Prostate gland (tissue), 2 donors: ENCODE data around the gene NAPEPLD. TPM values are rescaled to one million over a fixed set of nuclear protein-coding genes. Genes with fewer than 3 reads are reported as not detected.

Experiments
- DNase-seq: peaks from one replicate; pipeline ENCODE4 v3.0.0-alpha.2; 2019; ENCODE audit warnings: low spot score
- H3K27ac ChIP-seq, 2 donors: fragments of 200-600 bp; sonication (generic); 2 replicates each; pipeline ENCODE4 v1.5.1; 2017 to 2019
- H3K27me3 ChIP-seq: fragments of 200-600 bp; sonication (generic); replicated peaks from 2 replicates; pipeline ENCODE4 v1.5.1; 2019; ENCODE audit not compliant: insufficient read depth
- H3K36me3 ChIP-seq, 2 donors: fragments of 200-600 bp; sonication (generic); 1 replicate in 1 of 2; 2 replicates in 1 of 2; pipeline versions ENCODE4 v1.5.1 to v1.8.1; 2017 to 2019
- H3K4me1 ChIP-seq: fragments of 200-600 bp; sonication (generic); replicated peaks from 2 replicates; pipeline ENCODE4 v1.5.1; 2019
- H3K4me3 ChIP-seq, 2 donors: fragments of 200-600 bp; sonication (generic); 2 replicates each; pipeline ENCODE4 v1.5.1; 2017 to 2019
- H3K9me3 ChIP-seq: fragments of 200-600 bp; sonication (generic); 2 replicates; pipeline ENCODE4 v1.5.1; 2017
- POLR2A ChIP-seq: fragments of 450-650 bp; IDR thresholded peaks from one replicate; pipeline ENCODE4 v1.6.1; 2016; ENCODE audit warnings: antibody characterized with exemption, mild to moderate bottlenecking
- POLR2AphosphoS5 ChIP-seq: sonication (generic); formaldehyde crosslinking; IDR thresholded peaks from one replicate; pipeline ENCODE4 v1.6.1; 2017; ENCODE audit warnings: antibody characterized with exemption
- WGBS: methylation state at CpG from one replicate; pipeline ENCODE4 v1.1.5; 2018; 5-methylcytosine and 5-hydroxymethylcytosine counted together
- intact Hi-C: fragments of 100-400 bp; cut with DNase I; formaldehyde crosslinking; loops from one replicate; pipeline ENCODE4 v1.14.2; 2022
- total RNA-seq, 2 donors: library from RNA; depleted of rRNA; stranded (reverse); fragments of >200 nt; gene quantifications; one replicate each; pipeline ENCODE4 v1.1.0, GENCODE V29; 2016
- TF ChIP-seq, protein P1 (sequence below), 4 experiments: fragments of 200-600 bp in 2 of 4; fragments of 450-650 bp in 2 of 4; sonication (generic) in 2 of 4; IDR thresholded peaks; 1 replicate in 3 of 4; 2 replicates in 1 of 4; pipeline ENCODE4 v1.5.1; 2016 to 2019; ENCODE audit warnings: antibody characterized with exemption in 4 of 4, mild to moderate bottlenecking in 2 of 4, moderate library complexity in 2 of 4

The NAPEPLD gene
- total RNA-seq, 2 donors from 2014 or later, result 18.1 to 24.4 TPM

DNA sequence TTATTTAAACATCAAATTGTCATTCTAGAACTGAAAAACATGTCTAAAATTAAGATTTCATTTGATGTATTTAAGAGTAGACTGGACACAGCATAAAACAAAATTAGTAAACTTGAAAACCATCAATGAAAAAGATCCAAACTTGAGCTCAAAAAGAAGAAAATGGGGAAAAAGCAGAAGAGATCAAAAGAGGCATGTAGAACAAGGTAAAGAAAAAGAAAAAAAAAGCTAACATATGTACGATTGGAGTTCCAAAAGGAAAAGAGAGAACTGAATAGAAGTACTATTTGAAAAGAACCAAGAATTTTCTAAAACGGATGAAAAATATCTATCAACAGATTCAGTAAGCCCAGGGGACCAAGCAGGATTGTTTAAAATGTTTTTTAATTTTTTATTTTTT lies 77.9 kb downstream of the NAPEPLD start:
- Histone ChIP-seq H3K36me3 (no peaks in the 10 kb centered on the region), H3K4me1 (no peaks in the 10 kb centered on the region), H3K27me3 (no peaks in the 10 kb centered on the region), H3K4me3 (no peak overlapping the region), H3K27ac (no peak overlapping the region), H3K9me3 (no peaks in the 10 kb centered on the region)
- no peak for TF ChIP-seq POLR2A
- TF ChIP-seq POLR2AphosphoS5, result no peak
- TF ChIP-seq, protein P1, sequence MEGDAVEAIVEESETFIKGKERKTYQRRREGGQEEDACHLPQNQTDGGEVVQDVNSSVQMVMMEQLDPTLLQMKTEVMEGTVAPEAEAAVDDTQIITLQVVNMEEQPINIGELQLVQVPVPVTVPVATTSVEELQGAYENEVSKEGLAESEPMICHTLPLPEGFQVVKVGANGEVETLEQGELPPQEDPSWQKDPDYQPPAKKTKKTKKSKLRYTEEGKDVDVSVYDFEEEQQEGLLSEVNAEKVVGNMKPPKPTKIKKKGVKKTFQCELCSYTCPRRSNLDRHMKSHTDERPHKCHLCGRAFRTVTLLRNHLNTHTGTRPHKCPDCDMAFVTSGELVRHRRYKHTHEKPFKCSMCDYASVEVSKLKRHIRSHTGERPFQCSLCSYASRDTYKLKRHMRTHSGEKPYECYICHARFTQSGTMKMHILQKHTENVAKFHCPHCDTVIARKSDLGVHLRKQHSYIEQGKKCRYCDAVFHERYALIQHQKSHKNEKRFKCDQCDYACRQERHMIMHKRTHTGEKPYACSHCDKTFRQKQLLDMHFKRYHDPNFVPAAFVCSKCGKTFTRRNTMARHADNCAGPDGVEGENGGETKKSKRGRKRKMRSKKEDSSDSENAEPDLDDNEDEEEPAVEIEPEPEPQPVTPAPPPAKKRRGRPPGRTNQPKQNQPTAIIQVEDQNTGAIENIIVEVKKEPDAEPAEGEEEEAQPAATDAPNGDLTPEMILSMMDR (IDR thresholded peaks at IDR 0.05), result no peak
- intact Hi-C loops, result no loop called here
- DNase-seq, result no peak
- WGBS, result 92% methylated on average over 2 of the region's 2 CpGs

DNA sequence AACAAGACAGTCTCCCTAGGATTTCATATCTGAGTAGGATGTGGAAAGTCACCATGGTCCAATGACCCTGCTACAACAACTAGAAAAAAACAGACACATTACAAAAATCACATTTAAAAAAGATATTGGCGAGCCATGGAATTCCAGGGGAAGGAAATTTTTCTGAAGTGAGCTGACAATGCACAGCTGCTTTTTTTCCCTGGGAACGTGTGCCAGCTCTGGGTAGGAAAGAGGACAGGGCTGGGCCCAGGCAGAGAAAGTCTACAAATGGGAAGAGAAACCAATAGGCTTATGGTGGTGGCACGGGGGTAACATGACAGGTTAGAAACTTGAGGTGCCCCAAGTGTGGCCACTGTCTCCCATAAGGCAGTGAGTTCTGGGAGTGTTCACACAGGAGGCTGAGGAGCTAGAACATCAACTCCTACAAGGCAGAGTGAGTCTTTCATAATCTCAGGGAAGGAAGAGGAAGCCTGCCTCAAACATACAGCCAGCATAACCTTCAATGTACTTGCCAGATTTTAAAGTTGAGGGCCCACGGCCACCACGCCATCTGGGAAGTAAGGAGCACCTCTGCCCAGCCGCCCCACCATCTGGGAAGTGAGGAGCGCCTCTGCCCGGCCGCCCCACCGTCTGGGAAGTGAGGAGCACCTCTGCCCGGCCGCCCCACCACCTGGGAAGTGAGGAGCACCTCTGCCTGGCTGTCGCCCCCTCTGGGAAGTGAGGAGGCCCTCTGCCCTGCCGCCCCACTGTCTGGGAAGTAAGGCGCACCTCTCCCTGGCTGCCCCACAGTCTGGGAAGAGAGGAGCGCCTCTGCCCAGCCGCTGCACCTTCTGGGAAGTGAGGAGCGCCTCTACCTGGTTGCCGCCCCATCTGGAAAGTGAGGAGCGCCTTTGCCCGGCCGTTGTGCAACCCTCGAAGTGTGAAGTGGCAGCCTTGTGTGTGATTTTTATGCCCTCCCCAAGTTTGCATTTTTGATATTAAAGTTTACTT lies 80.2 kb downstream of the NAPEPLD start:
- H3K9me3 ChIP-seq, result no peaks in the 10 kb centered on the region
- H3K4me1 ChIP-seq, result no peaks in the 10 kb centered on the region
- 93% methylated on average over 21 of the region's 23 CpGs for WGBS
- no peaks in the 10 kb centered on the region for H3K36me3 ChIP-seq
- TF ChIP-seq POLR2A, result no peak
- TF ChIP-seq, protein P1 (IDR thresholded peaks at IDR 0.05), result no peak
- no peak for TF ChIP-seq POLR2AphosphoS5
- intact Hi-C loops, result loop anchor here (10.0 kb wide), 2 partner anchors 214 to 304 kb away; no protein-coding TSS in a partner anchor
- H3K27ac ChIP-seq, result no peak overlapping the region
- no peak overlapping the region for H3K4me3 ChIP-seq
- no peak for DNase-seq
- no peaks in the 10 kb centered on the region for H3K27me3 ChIP-seq

DNA sequence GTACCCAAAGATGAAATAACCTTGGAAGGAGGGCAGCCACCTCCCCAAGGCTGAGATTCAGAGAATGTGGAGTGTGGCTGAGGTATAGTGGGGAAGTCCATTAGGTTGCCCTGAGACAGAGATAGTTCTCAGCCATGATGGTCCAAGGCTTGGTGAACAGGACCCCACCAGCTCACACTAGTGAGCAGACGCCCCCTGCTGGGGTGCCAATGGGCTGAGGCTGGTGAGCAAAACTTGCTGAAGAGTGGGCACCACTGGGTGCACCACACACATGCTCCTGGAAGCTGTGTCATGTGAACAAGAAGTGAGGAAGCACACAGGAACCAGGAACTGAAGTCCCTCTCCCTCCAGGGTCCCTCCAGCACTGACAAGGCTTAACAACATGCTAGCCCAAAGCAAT lies 83.2 kb downstream of the NAPEPLD start:
- no peak overlapping the region for H3K4me3 ChIP-seq
- intact Hi-C loops, result loop anchor here (10.0 kb wide), 2 partner anchors 211 to 301 kb away; no protein-coding TSS in a partner anchor
- no peak for TF ChIP-seq POLR2A
- TF ChIP-seq, protein P1 (IDR thresholded peaks at IDR 0.05), result peak in 2 of 4 experiments; percentile 8 to 24
- no peaks in the 10 kb centered on the region for H3K27me3 ChIP-seq
- no peaks in the 10 kb centered on the region for H3K9me3 ChIP-seq
- no peaks in the 10 kb centered on the region for H3K4me1 ChIP-seq
- H3K36me3 ChIP-seq, result no peaks in the 10 kb centered on the region
- no peak overlapping the region for H3K27ac ChIP-seq
- 58% methylated on average over 1 of the region's 1 CpG for WGBS
- no peak for DNase-seq

DNA sequence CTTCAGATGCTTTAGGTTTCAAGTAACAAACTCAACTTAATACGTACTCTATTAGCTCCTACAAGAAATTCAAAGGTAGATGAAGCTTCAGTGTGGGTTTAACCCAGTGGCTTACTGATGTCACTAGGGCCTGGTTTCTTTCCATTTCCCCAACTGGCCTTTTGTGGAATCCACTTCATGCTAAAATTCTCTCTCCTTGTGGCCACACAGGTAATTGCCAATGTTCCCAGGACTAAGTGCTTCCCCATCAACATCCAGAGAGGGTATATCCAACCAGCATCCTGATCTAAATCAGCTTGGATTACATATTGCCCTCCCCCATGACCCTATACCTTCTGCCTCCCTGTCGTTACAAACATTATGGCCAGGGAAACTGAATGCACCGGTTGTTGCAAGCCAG lies 85.0 kb downstream of the NAPEPLD start:
- H3K27me3 ChIP-seq, result no peaks in the 10 kb centered on the region
- DNase-seq, result no peak
- 96% methylated on average over 3 of the region's 3 CpGs for WGBS
- H3K4me1 ChIP-seq, result no peaks in the 10 kb centered on the region
- no peaks in the 10 kb centered on the region for H3K9me3 ChIP-seq
- intact Hi-C loops, result loop anchor here (10.0 kb wide), 2 partner anchors 209 to 299 kb away; no protein-coding TSS in a partner anchor
- H3K36me3 ChIP-seq, result no peaks in the 10 kb centered on the region
- H3K4me3 ChIP-seq, result no peak overlapping the region
- no peak overlapping the region for H3K27ac ChIP-seq
- TF ChIP-seq, protein P1 (IDR thresholded peaks at IDR 0.05), result no peak
- TF ChIP-seq POLR2A, result no peak
- TF ChIP-seq POLR2AphosphoS5, result no peak
